GM21526 (cell line): ENCODE results near the gene PCDHB13.
"Not testable (repeated sequence)": the region's sequence is repeated elsewhere in the genome, so short reads cannot be mapped to it uniquely, and the experiment has no call there.

Experiments
- ATAC-seq: cut with Tn5 transposase; IDR thresholded peaks from one replicate; pipeline ENCODE4 v1.9.1; 2021; ENCODE audit warnings: moderate library complexity; ENCODE audit not compliant: unreplicated experiment, low FRiP score

The PCDHB13 gene

GRCh38 chr5:141213656-141214339 lies at the start of gene PCDHB13:
TSS of gene PCDHB13 (plus strand) at chr5:141213919. CDS start at chr5:141214124, 205 bp downstream.
- not testable (repeated sequence) for ATAC-seq

GRCh38 chr5:141172381-141173204 lies 41.1 kb upstream of the PCDHB13 start, which contains the start of gene PCDHB7:
TSS of gene PCDHB7 (plus strand) at chr5:141172644. CDS start at chr5:141172836, 192 bp downstream.
- no peak for ATAC-seq

GRCh38 chr5:141174291-141175104 lies 39.2 kb upstream of the PCDHB13 start:
- ATAC-seq, result not testable (repeated sequence)

- ATAC-seq, result no peak
Measured at GRCh38 chr5:141175933-141176332, 37.8 kb upstream of the PCDHB13 start.

- ATAC-seq, result not testable (repeated sequence)
Measured at GRCh38 chr5:141177577-141178191, 36.0 kb upstream of the PCDHB13 start, which contains the start of gene PCDHB8. TSS of gene PCDHB8 (plus strand) at chr5:141177790. CDS start at chr5:141178035, 245 bp downstream.

GRCh38 chr5:141179371-141179770 lies 34.3 kb upstream of the PCDHB13 start:
- not testable (repeated sequence) for ATAC-seq

GRCh38 chr5:141179876-141180275 lies 33.8 kb upstream of the PCDHB13 start:
- not testable (repeated sequence) for ATAC-seq

GRCh38 chr5:141180313-141180712 lies 33.4 kb upstream of the PCDHB13 start:
- no peak for ATAC-seq

- ATAC-seq, result no peak
Measured at GRCh38 chr5:141182248-141182647, 31.5 kb upstream of the PCDHB13 start, which contains the start of gene PCDHB16. TSS of gene PCDHB16 (plus strand) at chr5:141182387. CDS start at chr5:141182560, 173 bp downstream.

- not testable (repeated sequence) for ATAC-seq
Measured at GRCh38 chr5:141184117-141184855, 29.4 kb upstream of the PCDHB13 start.

- ATAC-seq, result no peak
Measured at GRCh38 chr5:141186897-141187512, 26.7 kb upstream of the PCDHB13 start, which contains the start of gene PCDHB9. TSS of gene PCDHB9 (plus strand) at chr5:141187161. CDS start at chr5:141187319, 158 bp downstream.

GRCh38 chr5:141188682-141189081 lies 25.0 kb upstream of the PCDHB13 start:
- not testable (repeated sequence) for ATAC-seq

- ATAC-seq, result not testable (repeated sequence)
Measured at GRCh38 chr5:141189131-141189530, 24.6 kb upstream of the PCDHB13 start.

GRCh38 chr5:141192110-141192725 lies 21.5 kb upstream of the PCDHB13 start, which contains the start of gene PCDHB10:
TSS of gene PCDHB10 (plus strand) at chr5:141192353. CDS start at chr5:141192553, 200 bp downstream.
- no peak for ATAC-seq

GRCh38 chr5:141194332-141194731 lies 19.4 kb upstream of the PCDHB13 start:
- not testable (repeated sequence) for ATAC-seq

- ATAC-seq, result no peak
Measured at GRCh38 chr5:141196363-141196762, 17.4 kb upstream of the PCDHB13 start.

- ATAC-seq, result no peak
Measured at GRCh38 chr5:141199359-141200235, 14.1 kb upstream of the PCDHB13 start, which contains the start of gene PCDHB11. TSS of gene PCDHB11 (plus strand) at chr5:141199627. CDS start at chr5:141199775, 148 bp downstream.
